ENCODE measurements around the gene MRPS6.
A peak's percentile ranks its signal among the peaks of the same experiment; 100 is the strongest.

The MRPS6 gene

GRCh38 chr21:34181431-34182039, 108.2 kb downstream of the MRPS6 start:
- Mint-ChIP-seq H3K27ac (no peak overlapping the region), H3K27me3 (no peaks in the 10 kb centered on the region), H3K9me3 (peaks cover 4% of the 10 kb centered on the region), H3K4me1 (no peaks in the 10 kb centered on the region), H3K4me3 (no peak overlapping the region), H3K36me3 (ENCODE audit: low read depth) (peaks cover 2% of the 10 kb centered on the region)
- no peak for ATAC-seq
- DNase-seq, result no peak

GRCh38 chr21:34182436-34182835, 109.1 kb downstream of the MRPS6 start:
- no peak for DNase-seq
- Mint-ChIP-seq H3K9me3 (no peaks in the 10 kb centered on the region), H3K4me3 (no peak overlapping the region), H3K27ac (no peak overlapping the region), H3K27me3 (no peaks in the 10 kb centered on the region), H3K4me1 (no peaks in the 10 kb centered on the region), H3K36me3 (ENCODE audit: low read depth) (no peaks in the 10 kb centered on the region)
- no peak for ATAC-seq

GRCh38 chr21:34183331-34183928, 110.1 kb downstream of the MRPS6 start:
- ATAC-seq (no peak), DNase-seq (no peak)
- Mint-ChIP-seq H3K36me3 (ENCODE audit: low read depth) (no peaks in the 10 kb centered on the region), H3K27ac (no peak overlapping the region), H3K4me1 (no peaks in the 10 kb centered on the region), H3K4me3 (no peak overlapping the region), H3K9me3 (no peaks in the 10 kb centered on the region), H3K27me3 (no peaks in the 10 kb centered on the region)

GRCh38 chr21:34184232-34184631, 110.9 kb downstream of the MRPS6 start:
- no peak overlapping the region for H3K4me3 Mint-ChIP-seq
- peaks cover under 1% of the 10 kb centered on the region for H3K4me1 Mint-ChIP-seq
- no peaks in the 10 kb centered on the region for H3K36me3 Mint-ChIP-seq (ENCODE audit: low read depth)
- no peaks in the 10 kb centered on the region for H3K27me3 Mint-ChIP-seq
- no peak overlapping the region for H3K27ac Mint-ChIP-seq
- ATAC-seq (no peak), DNase-seq (no peak)
- H3K9me3 Mint-ChIP-seq, result peaks cover 2% of the 10 kb centered on the region

GRCh38 chr21:34185026-34185750, 111.8 kb downstream of the MRPS6 start:
- Mint-ChIP-seq H3K9me3 (peaks cover 10% of the 10 kb centered on the region), H3K27me3 (no peaks in the 10 kb centered on the region), H3K4me1 (peaks cover 9% of the 10 kb centered on the region), H3K4me3 (no peak overlapping the region), H3K36me3 (ENCODE audit: low read depth) (no peaks in the 10 kb centered on the region), H3K27ac (no peak overlapping the region)
- no peak for ATAC-seq
- no peak for DNase-seq

- Mint-ChIP-seq H3K36me3 (ENCODE audit: low read depth) (peaks cover 2% of the 10 kb centered on the region), H3K27me3 (no peaks in the 10 kb centered on the region), H3K4me1 (peaks cover 19% of the 10 kb centered on the region), H3K4me3 (no peak overlapping the region), H3K27ac (no peak overlapping the region), H3K9me3 (peaks cover 10% of the 10 kb centered on the region)
- ATAC-seq (no peak), DNase-seq (no peak)
Observed at GRCh38 chr21:34186109-34186719, 112.8 kb downstream of the MRPS6 start.

GRCh38 chr21:34187935-34188334, 114.6 kb downstream of the MRPS6 start:
- DNase-seq (no peak), ATAC-seq (no peak)
- Mint-ChIP-seq H3K4me3 (no peak overlapping the region), H3K4me1 (peaks cover 33% of the 10 kb centered on the region), H3K27ac (no peak overlapping the region), H3K36me3 (ENCODE audit: low read depth) (peaks cover 2% of the 10 kb centered on the region), H3K9me3 (peaks cover 10% of the 10 kb centered on the region), H3K27me3 (no peaks in the 10 kb centered on the region)

GRCh38 chr21:34189506-34189905, 116.1 kb downstream of the MRPS6 start:
- no peak for ATAC-seq
- no peak overlapping the region for H3K27ac Mint-ChIP-seq

GRCh38 chr21:34190576-34191321, 117.4 kb downstream of the MRPS6 start:
- peak; percentile 13 for ATAC-seq
- H3K9me3 Mint-ChIP-seq, result peaks cover 10% of the 10 kb centered on the region
- H3K4me1 Mint-ChIP-seq, result peaks cover 34% of the 10 kb centered on the region
- peaks cover 5% of the 10 kb centered on the region for H3K36me3 Mint-ChIP-seq (ENCODE audit: low read depth)
- H3K4me3 Mint-ChIP-seq, result no peak overlapping the region
- no peak for DNase-seq
- H3K27me3 Mint-ChIP-seq, result no peaks in the 10 kb centered on the region
- no peak overlapping the region for H3K27ac Mint-ChIP-seq

More at GRCh38 chr21:34189506-34189905, 116.1 kb downstream of the MRPS6 start:
- no peak for DNase-seq
- Mint-ChIP-seq H3K36me3 (ENCODE audit: low read depth) (peaks cover 5% of the 10 kb centered on the region), H3K4me3 (no peak overlapping the region), H3K9me3 (peaks cover 10% of the 10 kb centered on the region), H3K27me3 (no peaks in the 10 kb centered on the region), H3K4me1 (peaks cover 34% of the 10 kb centered on the region)

- peaks cover 34% of the 10 kb centered on the region for H3K4me1 Mint-ChIP-seq
- H3K9me3 Mint-ChIP-seq, result peaks cover 10% of the 10 kb centered on the region
- DNase-seq (no peak), ATAC-seq (no peak)
- H3K27ac Mint-ChIP-seq, result no peak overlapping the region
- H3K27me3 Mint-ChIP-seq, result no peaks in the 10 kb centered on the region
- H3K4me3 Mint-ChIP-seq, result no peak overlapping the region
- peaks cover 5% of the 10 kb centered on the region for H3K36me3 Mint-ChIP-seq (ENCODE audit: low read depth)
Observed at GRCh38 chr21:34191876-34192275, 118.5 kb downstream of the MRPS6 start.

All from activated naive CD8-positive, alpha-beta T cell treated with anti-CD3 and anti-CD28 coated beads, Interleukin-2, amount 50 U/mL, for 24 hours (primary cell).